Esophagus muscularis mucosa (tissue), 4 donors: ENCODE results near the gene FTCD. TPM values are rescaled to one million over a fixed set of nuclear protein-coding genes. Genes with fewer than 3 reads are reported as not detected.

Source experiments
- DNase-seq: peaks from one replicate; pipeline ENCODE4 v3.0.0-alpha.2; 2017; ENCODE audit errors: extremely low spot score
- H3K27ac ChIP-seq, 4 donors: fragments of 200-600 bp; sonication (generic); replicated peaks in 1 of 4; 1 replicate in 3 of 4; 2 replicates in 1 of 4; pipeline ENCODE4 v1.5.1; 2016 to 2019; ENCODE audit warnings: mild to moderate bottlenecking in 1 of 4
- H3K27me3 ChIP-seq, 4 donors: fragments of 200-600 bp; sonication (generic); one replicate each; pipeline versions ENCODE4 v1.5.1 to v1.6.0; 2016 to 2019
- H3K36me3 ChIP-seq, 4 donors: fragments of 200-600 bp; sonication (generic); one replicate each; pipeline ENCODE4 v1.5.1; 2016 to 2019
- H3K4me1 ChIP-seq, 4 donors: fragments of 200-600 bp; sonication (generic); one replicate each; pipeline ENCODE4 v1.5.1; 2016 to 2019
- H3K4me3 ChIP-seq, 4 donors: fragments of 200-600 bp; sonication (generic); 1 replicate in 2 of 4; 2 replicates in 2 of 4; pipeline ENCODE4 v1.5.1; 2016 to 2019; ENCODE audit warnings: mild to moderate bottlenecking in 4 of 4, moderate library complexity in 1 of 4
- H3K9me3 ChIP-seq, 4 donors: fragments of 200-600 bp; sonication (generic); 1 replicate in 3 of 4; 2 replicates in 1 of 4; pipeline ENCODE4 v1.5.1; 2016 to 2019
- CTCF ChIP-seq, 3 experiments: fragments of 200-600 bp in 2 of 3; fragments of 450-650 bp in 1 of 3; sonication (generic) in 2 of 3; IDR thresholded peaks; one replicate each; pipeline ENCODE4 v1.5.1; 2017 to 2019; ENCODE audit warnings: antibody characterized with exemption in 3 of 3, mild to moderate bottlenecking in 2 of 3, moderate library complexity in 1 of 3
- EP300 ChIP-seq: sonication (generic); formaldehyde crosslinking; IDR thresholded peaks from one replicate; pipeline ENCODE4 v1.6.1; 2017; ENCODE audit warnings: antibody characterized with exemption
- POLR2A ChIP-seq: fragments of 450-650 bp; IDR thresholded peaks from one replicate; pipeline ENCODE4 v1.6.1; 2017; ENCODE audit warnings: antibody characterized with exemption, moderate library complexity, mild to moderate bottlenecking, low read depth
- POLR2AphosphoS5 ChIP-seq, 2 donors: sonication (generic); formaldehyde crosslinking; IDR thresholded peaks; one replicate each; pipeline ENCODE4 v1.6.1; 2017; ENCODE audit warnings: antibody characterized with exemption in 2 of 2
- WGBS: methylation state at CpG from one replicate; pipeline ENCODE4 v1.1.5; 2018; 5-methylcytosine and 5-hydroxymethylcytosine counted together
- intact Hi-C: fragments of 100-400 bp; cut with DNase I; formaldehyde crosslinking; loops from one replicate; pipeline ENCODE4 v1.15.1; 2023
- total RNA-seq, 4 donors: library from RNA; depleted of rRNA; stranded (reverse); fragments of >200 nt; gene quantifications; one replicate each; pipeline versions ENCODE4 v1.1.0 to v1.2.1, GENCODE V29; 2016

The FTCD gene
- total RNA-seq, 4 donors from 2014 or later = 0.26 to 2.5 (median 1.2) TPM; not detected in 1

- Histone ChIP-seq H3K27me3 (no peaks in the 10 kb centered on the region), H3K4me1 (no peaks in the 10 kb centered on the region), H3K4me3 (no peak overlapping the region), H3K9me3 (peaks cover 0 to 5% (median 0%) of the 10 kb centered on the region in 4 donors), H3K27ac (peak overlapping the region; percentile 21 to 37 (median 29)), H3K36me3 (peaks cover 99 to 100% (median 100%) of the 10 kb centered on the region in 4 donors)
- no peak for DNase-seq
- 75% methylated on average over 9 of the region's 24 CpGs for WGBS
- intact Hi-C loops = no loop called here
- TF ChIP-seq CTCF (IDR thresholded peaks at IDR 0.05) (no peak), POLR2AphosphoS5 (IDR thresholded peaks at IDR 0.05) (no peak), POLR2A (no peak), EP300 (no peak)
These were observed 38.4 kb downstream of the FTCD start for GRCh38 chr21:46116776-46117585.

- DNase-seq = no peak
- Histone ChIP-seq H3K27ac (peak overlapping the region; percentile 21 to 37 (median 29)), H3K4me1 (peaks cover under 1 to 5% (median 1%) of the 10 kb centered on the region in 4 donors), H3K9me3 (peaks cover 0 to 5% (median 0%) of the 10 kb centered on the region in 4 donors), H3K36me3 (peaks cover 93 to 97% (median 97%) of the 10 kb centered on the region in 4 donors), H3K4me3 (no peak overlapping the region), H3K27me3 (no peaks in the 10 kb centered on the region)
- WGBS = 90% methylated on average over 19 of the region's 20 CpGs
- intact Hi-C loops = no loop called here
- TF ChIP-seq POLR2AphosphoS5 (IDR thresholded peaks at IDR 0.05) (peak in 1 of 2 donors; percentile 14), EP300 (no peak)
These were observed 39.1 kb downstream of the FTCD start for GRCh38 chr21:46116189-46116775.

- Histone ChIP-seq H3K4me1 (peaks cover 7 to 11% (median 8%) of the 10 kb centered on the region in 4 donors), H3K4me3 (no peak overlapping the region), H3K27ac (peak overlapping the region; percentile 3 to 30 (median 24)), H3K36me3 (peaks cover 86 to 97% (median 94%) of the 10 kb centered on the region in 4 donors), H3K9me3 (peaks cover 0 to 5% (median 0%) of the 10 kb centered on the region in 4 donors), H3K27me3 (no peaks in the 10 kb centered on the region)
- DNase-seq = no peak
- TF ChIP-seq POLR2A = no peak
- TF ChIP-seq EP300 = no peak
- no peak for TF ChIP-seq CTCF (IDR thresholded peaks at IDR 0.05)
- TF ChIP-seq POLR2AphosphoS5 (IDR thresholded peaks at IDR 0.05) = no peak
- intact Hi-C loops = no loop called here
- 95% methylated on average over 5 of the region's 17 CpGs for WGBS
These were observed 39.8 kb downstream of the FTCD start for GRCh38 chr21:46115441-46116188.

- WGBS = 90% methylated on average over 4 of the region's 4 CpGs
- Histone ChIP-seq H3K36me3 (peaks cover 80 to 92% (median 88%) of the 10 kb centered on the region in 4 donors), H3K4me1 (peaks cover 13 to 18% (median 15%) of the 10 kb centered on the region in 4 donors), H3K4me3 (no peak overlapping the region), H3K9me3 (peaks cover 0 to 5% (median 0%) of the 10 kb centered on the region in 4 donors), H3K27me3 (no peaks in the 10 kb centered on the region), H3K27ac (no peak overlapping the region)
- DNase-seq = no peak
- intact Hi-C loops = no loop called here
- peak in 1 of 2 donors; percentile 26 for TF ChIP-seq POLR2AphosphoS5 (IDR thresholded peaks at IDR 0.05)
- no peak for TF ChIP-seq EP300
These were observed 40.4 kb downstream of the FTCD start for GRCh38 chr21:46114963-46115362.

GRCh38 chr21:46113497-46114176 is 41.7 kb downstream of the FTCD start:
- Histone ChIP-seq H3K4me1 (peaks cover 24 to 31% (median 28%) of the 10 kb centered on the region in 4 donors), H3K27me3 (no peaks in the 10 kb centered on the region), H3K9me3 (peaks cover 0 to 5% (median 0%) of the 10 kb centered on the region in 4 donors), H3K27ac (no peak overlapping the region), H3K36me3 (peaks cover 66 to 88% (median 75%) of the 10 kb centered on the region in 4 donors), H3K4me3 (no peak overlapping the region)
- WGBS = 94% methylated on average over 13 of the region's 16 CpGs
- DNase-seq = no peak
- intact Hi-C loops = no loop called here
- TF ChIP-seq CTCF (IDR thresholded peaks at IDR 0.05) = no peak
- no peak for TF ChIP-seq POLR2AphosphoS5 (IDR thresholded peaks at IDR 0.05)
- TF ChIP-seq POLR2A = no peak
- TF ChIP-seq EP300 = no peak
